Neuronal stem cell (in vitro differentiated cells): Measurements from ENCODE around the gene CTCF.

Source experiments
- DNase-seq: peaks from one replicate; pipeline ENCODE4 v3.0.0-alpha.2; 2013; ENCODE audit warnings: low spot score
- H2AFZ ChIP-seq: one replicate; pipeline ENCODE4 v1.6.1; 2013; ENCODE audit warnings: mild to moderate bottlenecking, low read length, inconsistent platforms
- H2AK5ac ChIP-seq: 2 replicates; pipeline ENCODE4 v1.6.1; 2013; ENCODE audit warnings: low read depth, mild to moderate bottlenecking, inconsistent platforms, low read length, moderate library complexity, mixed read lengths
- H2BK120ac ChIP-seq: 2 replicates; pipeline ENCODE4 v1.6.1; 2013; ENCODE audit warnings: low read depth, mild to moderate bottlenecking, inconsistent platforms, low read length, moderate library complexity, mixed read lengths
- H2BK12ac ChIP-seq: one replicate; pipeline ENCODE4 v1.6.1; 2013; ENCODE audit warnings: low read length, inconsistent platforms
- H2BK15ac ChIP-seq: 2 replicates; pipeline ENCODE4 v1.6.1; 2013; ENCODE audit warnings: mild to moderate bottlenecking, low read length, inconsistent platforms, mixed read lengths
- H2BK5ac ChIP-seq: one replicate; pipeline ENCODE4 v1.6.1; 2013; ENCODE audit warnings: inconsistent platforms, mild to moderate bottlenecking, low read length, moderate library complexity
- H3K14ac ChIP-seq: one replicate; pipeline ENCODE4 v1.6.1; 2013; ENCODE audit warnings: low read length, inconsistent platforms
- H3K18ac ChIP-seq: 2 replicates; pipeline ENCODE4 v1.6.1; 2013; ENCODE audit warnings: low read length, inconsistent platforms
- H3K23ac ChIP-seq: 2 replicates; pipeline ENCODE4 v1.6.1; 2013; ENCODE audit warnings: low read depth, mild to moderate bottlenecking, mixed read lengths, low read length, inconsistent platforms; ENCODE audit not compliant: poor library complexity
- H3K27ac ChIP-seq: replicated peaks from 3 replicates; pipeline ENCODE4 v1.5.1; 2013; ENCODE audit warnings: low read length, inconsistent platforms
- H3K27me3 ChIP-seq, 3 experiments: 2 replicates each; pipeline ENCODE4 v1.6.1; 2013; ENCODE audit warnings: low read length in 3 of 3, mild to moderate bottlenecking in 2 of 3, inconsistent platforms in 1 of 3, low read depth in 1 of 3, mixed read lengths in 1 of 3, moderate library complexity in 1 of 3; ENCODE audit not compliant: control insufficient read depth in 3 of 3, insufficient read depth in 3 of 3
- H3K36me3 ChIP-seq, 2 donors: replicated peaks in 1 of 2; 2 replicates each; pipeline ENCODE4 v1.6.1; 2013; ENCODE audit warnings: low read length in 2 of 2; ENCODE audit not compliant: control insufficient read depth in 2 of 2, insufficient read depth in 2 of 2
- H3K4ac ChIP-seq: 2 replicates; pipeline ENCODE4 v1.6.1; 2013; ENCODE audit warnings: inconsistent platforms, mild to moderate bottlenecking, low read length, moderate library complexity
- H3K4me1 ChIP-seq, 2 donors: 1 replicate in 1 of 2; 2 replicates in 1 of 2; pipeline ENCODE4 v1.6.1; 2013; ENCODE audit warnings: low read length in 2 of 2, low read depth in 1 of 2; ENCODE audit not compliant: control insufficient read depth in 2 of 2, insufficient read depth in 1 of 2
- H3K4me2 ChIP-seq: one replicate; pipeline ENCODE4 v1.6.1; 2013; ENCODE audit warnings: mild to moderate bottlenecking, low read length, inconsistent platforms; ENCODE audit not compliant: insufficient read depth, poor library complexity, severe bottlenecking
- H3K4me3 ChIP-seq, 2 donors: 2 replicates each; pipeline ENCODE4 v1.5.1; 2013; ENCODE audit warnings: low read length in 2 of 2, mild to moderate bottlenecking in 2 of 2, inconsistent platforms in 1 of 2, moderate library complexity in 1 of 2
- H3K79me1 ChIP-seq: one replicate; pipeline ENCODE4 v1.6.1; 2013; ENCODE audit warnings: low read depth, mild to moderate bottlenecking, inconsistent platforms, low read length, moderate library complexity
- H3K9ac ChIP-seq: one replicate; pipeline ENCODE4 v1.6.1; 2013; ENCODE audit warnings: mild to moderate bottlenecking, low read depth, low read length, inconsistent platforms; ENCODE audit not compliant: poor library complexity
- H3K9me3 ChIP-seq, 2 donors: replicated peaks in 1 of 2; 2 replicates each; pipeline versions ENCODE3 to v1.6.1; 2013; ENCODE audit warnings: low read length in 2 of 2, mild to moderate bottlenecking in 2 of 2, inconsistent platforms in 1 of 2, low read depth in 1 of 2, mixed read lengths in 1 of 2, moderate library complexity in 1 of 2; ENCODE audit not compliant: control insufficient read depth in 2 of 2, insufficient read depth in 1 of 2
- H4K8ac ChIP-seq: one replicate; pipeline ENCODE4 v1.6.1; 2013; ENCODE audit warnings: low read depth, mild to moderate bottlenecking, inconsistent platforms, low read length, moderate library complexity
- H4K91ac ChIP-seq: one replicate; pipeline ENCODE4 v1.6.1; 2013; ENCODE audit warnings: low read length, low read depth, mild to moderate bottlenecking, inconsistent platforms; ENCODE audit not compliant: poor library complexity
- WGBS, 2 donors: extraction: QIAGEN DNeasy Blood & Tissue Kit; methylation state at CpG; one replicate each; pipeline ENCODE4 v1.1.7; 2013; ENCODE audit warnings: missing lambda C conversion rate in 2 of 2, mixed read lengths in 1 of 2; ENCODE audit not compliant: insufficient read length in 2 of 2, insufficient replicate concordance in 1 of 2; ENCODE audit errors: extremely low coverage in 2 of 2; 5-methylcytosine and 5-hydroxymethylcytosine counted together

The CTCF gene

GRCh38 chr16:67544329-67544841, 17.9 kb upstream of the CTCF start:
- no CpG with 5 or more reads among the region's 13 CpGs for WGBS, 2 donors
- H3K27me3 ChIP-seq: peaks cover 0 to 10% (median 0%) of the 10 kb centered on the region in 3 experiments
- no peak overlapping the region for H3K4me2 ChIP-seq
- no peaks in the 10 kb centered on the region for H3K9me3 ChIP-seq
- H3K18ac ChIP-seq: no peak overlapping the region
- H2BK12ac ChIP-seq: no peak overlapping the region
- no peak for DNase-seq
- no peak overlapping the region for H3K14ac ChIP-seq
- no peak overlapping the region for H4K91ac ChIP-seq
- no peak overlapping the region for H3K4ac ChIP-seq
- no peak overlapping the region for H2AFZ ChIP-seq
- H3K4me1 ChIP-seq: no peaks in the 10 kb centered on the region
- H3K36me3 ChIP-seq: peaks cover 55 to 94% of the 10 kb centered on the region in 2 donors
- peak overlapping the region; percentile 34 for H3K23ac ChIP-seq
- no peak overlapping the region for H3K9ac ChIP-seq
- no peak overlapping the region for H2BK120ac ChIP-seq
- no peak overlapping the region for H3K4me3 ChIP-seq
- H4K8ac ChIP-seq: no peak overlapping the region
- no peaks in the 10 kb centered on the region for H3K79me1 ChIP-seq
- H2AK5ac ChIP-seq: no peak overlapping the region
- H3K27ac ChIP-seq: no peak overlapping the region
- H2BK15ac ChIP-seq: no peak overlapping the region
- peak overlapping the region; percentile 36 for H2BK5ac ChIP-seq

- Histone ChIP-seq H3K27ac (no peak overlapping the region), H4K8ac (no peak overlapping the region), H3K14ac (no peak overlapping the region), H2BK12ac (no peak overlapping the region), H2BK5ac (peak overlapping the region; percentile 36), H4K91ac (no peak overlapping the region), H3K23ac (peak overlapping the region; percentile 34), H2BK120ac (no peak overlapping the region), H2BK15ac (no peak overlapping the region), H3K36me3 (peaks cover 50 to 87% of the 10 kb centered on the region in 2 donors), H2AK5ac (no peak overlapping the region), H3K4me1 (no peaks in the 10 kb centered on the region), H2AFZ (no peak overlapping the region), H3K4me2 (no peak overlapping the region), H3K79me1 (no peaks in the 10 kb centered on the region), H3K9me3 (no peaks in the 10 kb centered on the region), H3K9ac (no peak overlapping the region), H3K18ac (no peak overlapping the region), H3K4me3 (no peak overlapping the region), H3K27me3 (peaks cover 0 to 3% (median 0%) of the 10 kb centered on the region in 3 experiments), H3K4ac (no peak overlapping the region)
- no peak for DNase-seq
- no CpG with 5 or more reads among the region's 15 CpGs for WGBS, 2 donors
Measured at GRCh38 chr16:67544844-67545664, 17.3 kb upstream of the CTCF start.

- H3K9me3 ChIP-seq: no peaks in the 10 kb centered on the region
- H4K8ac ChIP-seq: no peak overlapping the region
- no peak overlapping the region for H3K4me2 ChIP-seq
- H3K9ac ChIP-seq: no peak overlapping the region
- peak overlapping the region; percentile 3 for H3K23ac ChIP-seq
- no peak overlapping the region for H2BK15ac ChIP-seq
- peaks cover 0 to 2% (median 0%) of the 10 kb centered on the region in 3 experiments for H3K27me3 ChIP-seq
- no peak overlapping the region for H3K18ac ChIP-seq
- H3K4ac ChIP-seq: no peak overlapping the region
- no peaks in the 10 kb centered on the region for H3K79me1 ChIP-seq
- H2BK120ac ChIP-seq: no peak overlapping the region
- H2AK5ac ChIP-seq: no peak overlapping the region
- no peak overlapping the region for H3K14ac ChIP-seq
- H3K36me3 ChIP-seq: peaks cover 46 to 81% of the 10 kb centered on the region in 2 donors
- no peak overlapping the region for H2AFZ ChIP-seq
- no peak overlapping the region for H3K4me3 ChIP-seq
- no peaks in the 10 kb centered on the region for H3K4me1 ChIP-seq
- no peak overlapping the region for H2BK12ac ChIP-seq
- WGBS, 2 donors: no CpG with 5 or more reads among the region's 14 CpGs
- no peak for DNase-seq
- H4K91ac ChIP-seq: no peak overlapping the region
- H3K27ac ChIP-seq: no peak overlapping the region
- H2BK5ac ChIP-seq: no peak overlapping the region
Measured at GRCh38 chr16:67545665-67546024, 16.7 kb upstream of the CTCF start.

GRCh38 chr16:67546091-67546501, 16.2 kb upstream of the CTCF start:
- Histone ChIP-seq H3K79me1 (no peaks in the 10 kb centered on the region), H3K18ac (no peak overlapping the region), H3K4me3 (no peak overlapping the region), H2BK15ac (no peak overlapping the region), H3K4me2 (no peak overlapping the region), H3K23ac (no peak overlapping the region), H4K91ac (no peak overlapping the region), H3K9me3 (no peaks in the 10 kb centered on the region), H2BK5ac (no peak overlapping the region), H2AK5ac (no peak overlapping the region), H3K27me3 (peaks cover 0 to 2% (median 0%) of the 10 kb centered on the region in 3 experiments), H3K14ac (no peak overlapping the region), H2BK12ac (no peak overlapping the region), H4K8ac (no peak overlapping the region), H3K9ac (no peak overlapping the region), H3K4me1 (no peaks in the 10 kb centered on the region), H3K4ac (no peak overlapping the region), H3K27ac (no peak overlapping the region), H3K36me3 (peaks cover 43 to 79% of the 10 kb centered on the region in 2 donors), H2AFZ (no peak overlapping the region), H2BK120ac (no peak overlapping the region)
- WGBS, 2 donors: no CpG with 5 or more reads among the region's 7 CpGs
- no peak for DNase-seq
